NCI-H146 (cell line): ENCODE results near the gene COX8A.
"Not testable (repeated sequence)": the region's sequence is repeated elsewhere in the genome, so short reads cannot be mapped to it uniquely, and the experiment has no call there.

Source experiments
- DNase-seq: peaks from one replicate; lab custom pipeline; 2025; lab: John Stamatoyannopoulos, UW

The COX8A gene

GRCh38 chr11:63970902-63971301 is 3.5 kb upstream of the COX8A start:
- no peak for DNase-seq

GRCh38 chr11:63973912-63974258 is 535 bp upstream of the COX8A start:
- DNase-seq = not testable (repeated sequence)

- no peak for DNase-seq
These were observed 4.3 kb downstream of the COX8A start for GRCh38 chr11:63978551-63979239.

- DNase-seq = no peak
These were observed 5.0 kb downstream of the COX8A start for GRCh38 chr11:63979426-63979825.

- peak; percentile 73 for DNase-seq
These were observed 11.4 kb downstream of the COX8A start for GRCh38 chr11:63985812-63986155.

GRCh38 chr11:63986156-63986931 is 11.9 kb downstream of the COX8A start, which contains the start of gene OTUB1:
OTUB1 (plus strand) TSS chr11:63986438; CDS start chr11:63986457, 19 bp downstream.
- peak; percentile 98 for DNase-seq

- DNase-seq = no peak
These were observed 12.6 kb downstream of the COX8A start for GRCh38 chr11:63986932-63987513.

- no peak for DNase-seq
These were observed 17.1 kb downstream of the COX8A start for GRCh38 chr11:63991558-63991957.

- DNase-seq = no peak
These were observed 18.7 kb downstream of the COX8A start for GRCh38 chr11:63993100-63993499.

- DNase-seq = no peak
These were observed 19.6 kb downstream of the COX8A start for GRCh38 chr11:63993993-63994392.

GRCh38 chr11:63996512-63996911 is 22.1 kb downstream of the COX8A start:
- no peak for DNase-seq

GRCh38 chr11:63997104-63997700 is 22.8 kb downstream of the COX8A start:
- no peak for DNase-seq

- no peak for DNase-seq
These were observed 23.4 kb downstream of the COX8A start for GRCh38 chr11:63997801-63998337.

- DNase-seq = no peak
These were observed 24.3 kb downstream of the COX8A start for GRCh38 chr11:63998558-63999348.

- DNase-seq = no peak
These were observed 25.1 kb downstream of the COX8A start for GRCh38 chr11:63999349-64000025.

GRCh38 chr11:64000026-64000739 is 25.8 kb downstream of the COX8A start:
- no peak for DNase-seq

GRCh38 chr11:64000740-64001483 is 26.5 kb downstream of the COX8A start:
- DNase-seq = no peak

- no peak for DNase-seq
These were observed 27.3 kb downstream of the COX8A start for GRCh38 chr11:64001484-64002420.
